Measurements from ENCODE around the gene PPIP5K2.
"Not testable (repeated sequence)": the region's sequence is repeated elsewhere in the genome, so short reads cannot be mapped to it uniquely, and the experiment has no call there.

PPIP5K2 gene

DNA sequence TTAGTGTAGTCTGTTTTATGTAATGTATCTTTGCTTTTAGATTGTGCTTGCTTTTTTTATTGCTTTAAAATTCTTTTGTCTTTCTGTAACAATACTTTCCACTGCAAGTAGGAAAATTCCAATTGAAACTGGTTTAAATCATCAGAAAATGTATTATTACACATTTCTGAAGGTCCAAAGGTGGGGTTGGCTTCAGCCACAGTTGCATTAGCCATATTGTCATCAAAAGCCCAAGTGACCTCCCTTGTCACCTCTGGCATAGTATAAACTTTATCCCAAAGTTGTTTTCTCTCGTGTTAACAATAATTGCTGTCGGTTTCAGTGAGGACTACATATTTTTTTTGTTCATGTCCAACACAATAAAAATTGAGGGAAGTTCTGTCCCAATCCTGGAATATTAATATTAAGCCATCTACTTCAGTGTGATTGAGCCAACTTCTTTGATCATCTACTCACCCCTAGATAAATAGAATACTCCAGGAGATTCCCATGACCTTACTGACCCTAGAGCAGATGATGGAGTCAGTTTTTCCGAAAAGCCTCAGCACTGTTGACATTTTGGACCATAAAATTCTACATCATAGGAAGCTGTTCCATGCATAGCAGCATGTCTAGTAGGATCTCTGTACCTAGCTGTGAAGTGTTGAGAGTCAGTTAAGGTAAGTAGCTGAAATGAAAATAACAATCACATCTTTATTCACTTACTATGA lies 86.0 kb downstream of the PPIP5K2 start:
- DNase-seq (ENCODE audit: low read depth in 3 of 3, low spot score in 1 of 3) = no peak

DNA sequence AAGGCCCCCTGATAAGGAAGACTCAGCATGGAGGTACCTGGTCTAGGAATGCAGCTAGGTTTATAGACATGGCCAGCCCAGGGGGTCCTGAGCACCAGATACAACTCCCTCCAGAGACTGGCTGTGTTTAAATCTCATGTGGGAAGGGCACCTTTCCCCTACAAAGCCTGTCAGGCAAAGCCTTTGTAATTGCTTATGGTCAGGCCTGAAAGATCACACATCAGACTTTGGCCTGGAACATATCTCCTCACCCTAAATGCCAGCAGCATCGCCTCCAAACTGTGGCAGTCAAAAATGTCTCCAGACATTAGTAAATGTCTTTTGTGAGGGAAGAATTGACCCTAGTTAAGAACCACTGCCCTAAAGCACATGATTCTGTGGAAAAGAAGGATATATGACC lies 86.9 kb downstream of the PPIP5K2 start:
- DNase-seq (ENCODE audit: low read depth in 3 of 3, low spot score in 1 of 3) = no peak

- no peak for DNase-seq (ENCODE audit: low read depth in 3 of 3, low spot score in 1 of 3)
These were observed 87.6 kb downstream of the PPIP5K2 start for GRCh38 chr5:103207653-103208052.

DNA sequence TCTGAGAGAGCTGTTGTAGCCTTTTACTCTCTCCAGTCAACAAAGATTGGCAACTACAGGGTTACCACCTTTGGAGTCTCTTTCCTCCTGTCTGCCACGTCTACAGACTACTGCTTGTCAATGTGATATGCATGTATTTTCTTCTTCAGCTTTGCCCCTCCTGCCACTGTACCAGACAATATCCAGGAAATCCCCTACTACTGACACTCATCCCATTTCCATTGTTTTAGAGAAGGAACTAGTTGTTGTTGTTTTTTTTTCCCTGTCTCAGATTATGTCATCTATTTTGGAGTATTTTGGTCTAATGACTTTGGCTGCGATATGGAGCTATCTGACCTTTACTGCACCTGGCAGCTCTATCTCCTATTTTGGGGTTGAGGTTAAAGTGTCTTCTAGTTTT lies 88.4 kb downstream of the PPIP5K2 start:
- DNase-seq (ENCODE audit: low read depth in 3 of 3, low spot score in 1 of 3) = no peak

GRCh38 chr5:103209065-103209464 lies 89.0 kb downstream of the PPIP5K2 start:
- DNase-seq (ENCODE audit: low read depth in 3 of 3, low spot score in 1 of 3) = no peak

GRCh38 chr5:103210952-103211351 lies 90.9 kb downstream of the PPIP5K2 start:
- no peak for DNase-seq (ENCODE audit: low read depth in 3 of 3, low spot score in 1 of 3)

GRCh38 chr5:103211576-103212561 lies 91.8 kb downstream of the PPIP5K2 start:
- no peak for DNase-seq (ENCODE audit: low read depth in 3 of 3, low spot score in 1 of 3)

DNA sequence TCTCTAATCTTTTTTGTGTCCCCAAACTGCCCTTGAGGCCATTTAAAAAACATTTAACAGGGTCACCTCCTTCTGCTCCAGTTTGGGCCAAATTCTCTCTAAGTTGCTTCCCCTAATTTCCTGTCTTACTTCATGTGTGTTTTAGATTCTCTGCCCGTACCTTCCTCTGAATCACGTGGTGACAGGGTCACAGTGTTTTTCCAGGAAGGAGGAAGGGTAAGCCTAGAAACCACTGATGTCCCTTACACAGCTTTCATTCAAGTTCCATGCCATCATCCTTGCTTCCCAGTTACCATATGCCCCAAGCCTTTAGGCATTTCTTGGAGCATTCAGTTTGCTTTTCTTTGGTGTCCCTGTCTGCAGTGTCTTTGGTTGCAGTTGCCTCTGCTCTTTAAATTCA lies 96.0 kb downstream of the PPIP5K2 start:
- no peak for DNase-seq (ENCODE audit: low read depth in 3 of 3, low spot score in 1 of 3)

- no peak for DNase-seq (ENCODE audit: low read depth in 3 of 3, low spot score in 1 of 3)
These were observed 96.6 kb downstream of the PPIP5K2 start for GRCh38 chr5:103216697-103217096.

- DNase-seq (ENCODE audit: low read depth in 3 of 3, low spot score in 1 of 3) = no peak
These were observed 97.0 kb downstream of the PPIP5K2 start for GRCh38 chr5:103217101-103217500.

GRCh38 chr5:103218164-103218563 lies 98.1 kb downstream of the PPIP5K2 start:
- DNase-seq (ENCODE audit: low read depth in 3 of 3, low spot score in 1 of 3) = no peak

- not testable (repeated sequence) for DNase-seq (ENCODE audit: low read depth in 3 of 3, low spot score in 1 of 3)
These were observed 99.0 kb downstream of the PPIP5K2 start for GRCh38 chr5:103219074-103219473.

GRCh38 chr5:103223031-103223955 lies 103.2 kb downstream of the PPIP5K2 start:
- no peak for DNase-seq (ENCODE audit: low read depth in 3 of 3, low spot score in 1 of 3)

GRCh38 chr5:103224118-103224893 lies 104.2 kb downstream of the PPIP5K2 start:
- DNase-seq (ENCODE audit: low read depth in 3 of 3, low spot score in 1 of 3) = peak in 1 of 3 donors; percentile 5

GRCh38 chr5:103224894-103225246 lies 104.8 kb downstream of the PPIP5K2 start:
- no peak for DNase-seq (ENCODE audit: low read depth in 3 of 3, low spot score in 1 of 3)

DNA sequence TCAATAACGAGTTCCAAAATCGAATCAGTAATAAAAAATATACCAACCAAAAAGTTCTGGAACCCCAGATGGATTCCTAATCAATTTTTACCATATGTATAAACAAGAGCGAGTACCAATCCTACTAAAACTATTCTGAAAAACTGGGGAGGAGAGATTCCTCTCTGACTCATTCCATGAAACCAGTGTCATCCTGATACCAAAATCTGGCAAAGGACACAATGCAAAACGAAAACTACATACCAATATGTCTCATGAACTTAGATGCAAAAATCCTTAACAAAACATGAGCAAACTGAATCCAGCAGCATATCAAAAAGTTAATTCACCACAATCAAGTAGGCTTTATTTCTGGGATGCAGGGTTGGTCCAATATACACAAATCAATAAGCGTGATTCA lies 108.0 kb downstream of the PPIP5K2 start:
- DNase-seq (ENCODE audit: low read depth in 3 of 3, low spot score in 1 of 3) = no peak

DNA sequence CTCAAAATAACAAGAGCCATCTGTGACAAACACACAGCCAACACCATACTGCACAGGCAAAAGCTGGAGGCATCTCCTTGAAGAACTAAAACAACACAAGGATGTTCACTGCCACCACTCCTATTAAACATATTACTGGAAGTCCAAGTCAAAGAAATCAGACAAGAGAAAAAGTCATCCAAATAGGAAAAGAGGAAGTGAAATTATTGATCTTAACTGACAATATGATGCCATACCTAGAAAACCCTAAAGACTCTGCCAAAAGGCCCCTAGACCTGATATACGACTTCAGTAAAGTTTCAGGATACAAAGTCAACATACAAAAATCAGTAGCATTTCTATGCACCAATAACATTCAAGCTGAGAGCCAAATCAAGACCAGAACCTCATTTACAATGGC lies 108.5 kb downstream of the PPIP5K2 start:
- DNase-seq (ENCODE audit: low read depth in 3 of 3, low spot score in 1 of 3) = no peak

GRCh38 chr5:103232393-103232999 lies 112.4 kb downstream of the PPIP5K2 start:
- no peak for DNase-seq (ENCODE audit: low read depth in 3 of 3, low spot score in 1 of 3)

DNA sequence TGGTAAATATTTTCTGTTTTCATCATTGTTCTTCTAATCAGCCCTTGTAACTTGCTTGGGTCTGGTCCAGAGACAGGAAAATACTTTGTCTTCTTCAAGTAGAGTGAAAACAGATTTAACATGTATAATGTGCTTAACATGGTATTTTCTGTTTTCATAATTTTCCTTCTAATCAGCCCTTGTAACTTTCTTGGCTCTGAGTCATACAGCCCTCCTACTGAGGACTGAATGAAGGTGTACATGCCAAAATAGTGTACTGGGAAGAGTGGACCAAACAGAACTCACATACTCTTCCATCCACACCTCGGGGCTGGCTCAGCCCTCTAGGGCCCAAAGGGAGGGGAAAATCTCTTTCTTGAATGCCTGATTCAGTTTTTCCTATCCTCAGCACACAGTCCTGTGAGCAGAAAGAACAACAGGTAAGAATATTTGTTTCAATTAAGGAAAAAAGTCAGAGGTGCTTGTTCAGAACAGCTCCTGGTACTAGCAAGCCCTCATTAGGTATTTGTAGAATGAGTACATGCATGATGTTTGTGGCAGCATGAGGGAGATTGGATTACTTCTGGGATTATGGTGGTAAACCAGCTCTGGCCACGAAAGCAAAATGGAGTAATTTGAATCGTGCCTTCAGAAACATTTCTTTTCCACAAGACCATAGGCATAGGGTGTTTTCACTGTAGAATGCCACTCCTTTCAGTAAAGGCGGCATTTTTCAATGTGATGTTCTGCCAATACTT lies 114.3 kb downstream of the PPIP5K2 start:
- DNase-seq (ENCODE audit: low read depth in 3 of 3, low spot score in 1 of 3) = no peak
